Ovary (tissue), 3 donors: ENCODE results near the gene ACSM3.

ENCODE experiments used
- POLR2A ChIP-seq: fragments of 450-650 bp; IDR thresholded peaks from one replicate; pipeline ENCODE4 v1.6.1; 2017; ENCODE audit warnings: antibody characterized with exemption, mild to moderate bottlenecking, moderate library complexity
- TF ChIP-seq, protein P1 (sequence below), 3 donors: fragments of 450-650 bp in 2 of 3; fragments of 200-600 bp in 1 of 3; IDR thresholded peaks; one replicate each; pipeline versions ENCODE4 v1.5.1 to v1.8.0; 2016 to 2022; ENCODE audit warnings: antibody characterized with exemption in 3 of 3, mild to moderate bottlenecking in 1 of 3
- donor health status: DM: no; HTN: no; CAD: no.

DNA sequence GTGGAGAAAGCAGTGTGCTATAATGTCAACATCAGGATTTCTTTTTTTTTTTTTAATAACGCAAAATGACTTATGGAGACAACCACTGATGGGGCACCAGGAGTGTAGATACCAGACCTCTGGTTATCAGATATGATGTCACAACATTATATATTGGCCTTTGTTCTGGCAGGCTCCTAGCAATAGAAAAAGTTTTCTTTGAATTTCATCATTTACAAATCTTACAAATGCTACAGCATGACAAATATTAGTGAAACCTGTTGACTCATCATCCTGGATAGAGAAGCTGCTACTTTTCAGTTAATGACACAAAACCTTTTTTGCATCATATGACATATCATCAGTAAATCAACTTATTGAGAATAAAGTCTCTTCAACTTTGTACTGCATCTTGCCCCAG is 28.3 kb upstream of the ACSM3 start:
- TF ChIP-seq POLR2A: no peak
- TF ChIP-seq, protein P1, sequence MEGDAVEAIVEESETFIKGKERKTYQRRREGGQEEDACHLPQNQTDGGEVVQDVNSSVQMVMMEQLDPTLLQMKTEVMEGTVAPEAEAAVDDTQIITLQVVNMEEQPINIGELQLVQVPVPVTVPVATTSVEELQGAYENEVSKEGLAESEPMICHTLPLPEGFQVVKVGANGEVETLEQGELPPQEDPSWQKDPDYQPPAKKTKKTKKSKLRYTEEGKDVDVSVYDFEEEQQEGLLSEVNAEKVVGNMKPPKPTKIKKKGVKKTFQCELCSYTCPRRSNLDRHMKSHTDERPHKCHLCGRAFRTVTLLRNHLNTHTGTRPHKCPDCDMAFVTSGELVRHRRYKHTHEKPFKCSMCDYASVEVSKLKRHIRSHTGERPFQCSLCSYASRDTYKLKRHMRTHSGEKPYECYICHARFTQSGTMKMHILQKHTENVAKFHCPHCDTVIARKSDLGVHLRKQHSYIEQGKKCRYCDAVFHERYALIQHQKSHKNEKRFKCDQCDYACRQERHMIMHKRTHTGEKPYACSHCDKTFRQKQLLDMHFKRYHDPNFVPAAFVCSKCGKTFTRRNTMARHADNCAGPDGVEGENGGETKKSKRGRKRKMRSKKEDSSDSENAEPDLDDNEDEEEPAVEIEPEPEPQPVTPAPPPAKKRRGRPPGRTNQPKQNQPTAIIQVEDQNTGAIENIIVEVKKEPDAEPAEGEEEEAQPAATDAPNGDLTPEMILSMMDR (IDR thresholded peaks at IDR 0.05): no peak
